Mesenchymal stem cell (in vitro differentiated cells and primary cell): ENCODE data around the gene MRGPRE.
A peak's percentile ranks its signal among the peaks of the same experiment; 100 is the strongest.

Experiments used
- DNase-seq: peaks from one replicate; pipeline ENCODE4 v3.0.0-alpha.2; 2013
- H2AFZ ChIP-seq: one replicate; pipeline ENCODE4 v1.6.1; 2013; ENCODE audit warnings: low read depth, mild to moderate bottlenecking, control low read depth, inconsistent platforms, low read length, moderate library complexity
- H2AK5ac ChIP-seq: 2 replicates; pipeline ENCODE4 v1.6.1; 2013; ENCODE audit warnings: low read length, moderate library complexity, mild to moderate bottlenecking, inconsistent platforms; ENCODE audit not compliant: severe bottlenecking
- H2BK120ac ChIP-seq: one replicate; pipeline ENCODE4 v1.6.1; 2013; ENCODE audit warnings: low read depth, mild to moderate bottlenecking, inconsistent platforms, low read length, moderate library complexity
- H2BK12ac ChIP-seq, 2 experiments: one replicate each; pipeline ENCODE4 v1.6.1; 2013; ENCODE audit warnings: inconsistent platforms in 2 of 2, low read length in 2 of 2, mild to moderate bottlenecking in 2 of 2, moderate library complexity in 2 of 2, control low read depth in 1 of 2
- H2BK15ac ChIP-seq: one replicate; pipeline ENCODE4 v1.6.1; 2013; ENCODE audit warnings: mild to moderate bottlenecking, low read depth, inconsistent platforms; ENCODE audit not compliant: poor library complexity, severe bottlenecking
- H2BK5ac ChIP-seq: 2 replicates; pipeline ENCODE4 v1.6.1; 2013; ENCODE audit warnings: low read depth, mild to moderate bottlenecking, low read length, control low read depth, inconsistent platforms; ENCODE audit not compliant: poor library complexity, severe bottlenecking
- H3K14ac ChIP-seq, 2 experiments: one replicate each; pipeline ENCODE4 v1.6.1; 2013; ENCODE audit warnings: inconsistent platforms in 2 of 2, low read length in 2 of 2, control low read depth in 1 of 2, mild to moderate bottlenecking in 1 of 2, moderate library complexity in 1 of 2
- H3K18ac ChIP-seq, 2 experiments: one replicate each; pipeline ENCODE4 v1.6.1; 2013; ENCODE audit warnings: inconsistent platforms in 2 of 2, low read length in 2 of 2, control low read depth in 1 of 2, low read depth in 1 of 2, mild to moderate bottlenecking in 1 of 2
- H3K23ac ChIP-seq, 2 experiments: one replicate each; pipeline ENCODE4 v1.6.1; 2013; ENCODE audit warnings: inconsistent platforms in 2 of 2, low read length in 2 of 2, mild to moderate bottlenecking in 2 of 2, moderate library complexity in 2 of 2, control low read depth in 1 of 2
- H3K27ac ChIP-seq: 2 replicates; pipeline ENCODE4 v1.5.1; 2013; ENCODE audit warnings: mild to moderate bottlenecking, moderate library complexity, low read length, control low read depth, inconsistent platforms; ENCODE audit not compliant: poor library complexity, severe bottlenecking
- H3K27me3 ChIP-seq, 2 experiments: 2 replicates each; pipeline versions ENCODE4 v1.6.1 to v1.7.0; 2013; ENCODE audit warnings: low read length in 2 of 2, mild to moderate bottlenecking in 2 of 2, moderate library complexity in 2 of 2, control low read depth in 1 of 2, inconsistent platforms in 1 of 2; ENCODE audit not compliant: control insufficient read depth in 1 of 2, insufficient read depth in 1 of 2
- H3K36me3 ChIP-seq, 2 experiments: 2 replicates each; pipeline versions ENCODE4 v1.6.1 to v1.7.0; 2013; ENCODE audit warnings: low read length in 2 of 2, control low read depth in 1 of 2, inconsistent platforms in 1 of 2, low read depth in 1 of 2, mild to moderate bottlenecking in 1 of 2; ENCODE audit not compliant: insufficient read depth in 2 of 2, control insufficient read depth in 1 of 2
- H3K4ac ChIP-seq, 2 experiments: one replicate each; pipeline ENCODE4 v1.6.1; 2013; ENCODE audit warnings: inconsistent platforms in 2 of 2, low read length in 2 of 2, mild to moderate bottlenecking in 2 of 2, moderate library complexity in 2 of 2, control low read depth in 1 of 2, low read depth in 1 of 2
- H3K4me1 ChIP-seq: 2 replicates; pipeline ENCODE4 v1.6.1; 2013; ENCODE audit warnings: low read depth, low read length, control low read depth; ENCODE audit not compliant: control insufficient read depth, insufficient read depth
- H3K4me2 ChIP-seq: 2 replicates; pipeline ENCODE4 v1.6.1; 2013; ENCODE audit warnings: low read length, mild to moderate bottlenecking, inconsistent platforms; ENCODE audit not compliant: poor library complexity, severe bottlenecking
- H3K4me3 ChIP-seq, 2 experiments: 2 replicates each; pipeline versions ENCODE4 v1.5.1 to v1.7.0; 2013; ENCODE audit warnings: low read length in 2 of 2, mild to moderate bottlenecking in 2 of 2, control low read depth in 1 of 2, low read depth in 1 of 2; ENCODE audit not compliant: insufficient read depth in 1 of 2
- H3K79me1 ChIP-seq: replicated peaks from 2 replicates; pipeline ENCODE4 v1.6.1; 2013; ENCODE audit warnings: mild to moderate bottlenecking, control low read depth, low read length, inconsistent platforms; ENCODE audit not compliant: poor library complexity, severe bottlenecking
- H3K9ac ChIP-seq: 2 replicates; pipeline ENCODE4 v1.7.0; 2013; ENCODE audit warnings: mild to moderate bottlenecking, low read length, moderate library complexity
- H3K9me3 ChIP-seq: 2 replicates; pipeline ENCODE4 v1.7.0; 2013; ENCODE audit warnings: mild to moderate bottlenecking, low read length; ENCODE audit not compliant: control insufficient read depth
- H4K8ac ChIP-seq: one replicate; pipeline ENCODE4 v1.6.1; 2013; ENCODE audit warnings: inconsistent platforms, mild to moderate bottlenecking, low read length, moderate library complexity
- H4K91ac ChIP-seq: one replicate; pipeline ENCODE4 v1.6.1; 2013; ENCODE audit warnings: mild to moderate bottlenecking, low read length, inconsistent platforms
- WGBS: methylation state at CpG from one replicate; pipeline ENCODE4 v1.1.7; 2013; ENCODE audit warnings: mixed read lengths; 5-methylcytosine and 5-hydroxymethylcytosine counted together

Gene MRGPRE

GRCh38 chr11:3180869-3181268, 51.3 kb downstream of the MRGPRE start:
- Histone ChIP-seq H4K91ac (no peak overlapping the region), H3K4me2 (no peak overlapping the region), H4K8ac (no peak overlapping the region), H3K79me1 (no peaks in the 10 kb centered on the region), H3K4ac (no peak overlapping the region), H2BK12ac (no peak overlapping the region), H2BK120ac (no peak overlapping the region), H3K14ac (no peak overlapping the region), H3K4me1 (no peaks in the 10 kb centered on the region), H3K9ac (no peak overlapping the region), H3K36me3 (no peaks in the 10 kb centered on the region), H3K27me3 (peaks cover 10 to 26% of the 10 kb centered on the region in 2 experiments), H3K23ac (no peak overlapping the region), H3K18ac (no peak overlapping the region), H2BK15ac (no peak overlapping the region), H2BK5ac (no peak overlapping the region), H3K27ac (no peak overlapping the region), H3K4me3 (no peak overlapping the region), H3K9me3 (peaks cover 16% of the 10 kb centered on the region), H2AFZ (no peak overlapping the region), H2AK5ac (no peak overlapping the region)
- 84% methylated on average over 5 of the region's 5 CpGs for WGBS
- DNase-seq, result no peak

- Histone ChIP-seq H3K14ac (no peak overlapping the region), H2BK120ac (no peak overlapping the region), H2AFZ (no peak overlapping the region), H3K4me2 (no peak overlapping the region), H3K4me1 (no peaks in the 10 kb centered on the region), H3K9ac (no peak overlapping the region), H4K91ac (no peak overlapping the region), H3K27me3 (peaks cover under 1 to 18% of the 10 kb centered on the region in 2 experiments), H2BK15ac (no peak overlapping the region), H3K18ac (no peak overlapping the region), H2BK12ac (no peak overlapping the region), H3K4ac (no peak overlapping the region), H4K8ac (no peak overlapping the region), H3K36me3 (no peaks in the 10 kb centered on the region), H3K9me3 (peaks cover 21% of the 10 kb centered on the region), H3K23ac (no peak overlapping the region), H2BK5ac (no peak overlapping the region), H3K79me1 (no peaks in the 10 kb centered on the region), H2AK5ac (no peak overlapping the region), H3K4me3 (no peak overlapping the region), H3K27ac (no peak overlapping the region)
- peak; percentile 61 for DNase-seq
- WGBS, result 56% methylated on average over 2 of the region's 2 CpGs
These were observed 53.9 kb downstream of the MRGPRE start for GRCh38 chr11:3178349-3178748.

- H3K36me3 ChIP-seq, result no peaks in the 10 kb centered on the region
- H3K4me3 ChIP-seq, result no peak overlapping the region
- no peak overlapping the region for H3K23ac ChIP-seq
- no peak overlapping the region for H2AK5ac ChIP-seq
- H3K4ac ChIP-seq, result no peak overlapping the region
- no peak overlapping the region for H4K8ac ChIP-seq
- 72% methylated on average over 2 of the region's 2 CpGs for WGBS
- H3K4me2 ChIP-seq, result no peak overlapping the region
- H2BK5ac ChIP-seq, result no peak overlapping the region
- no peak overlapping the region for H2AFZ ChIP-seq
- H3K9ac ChIP-seq, result no peak overlapping the region
- no peak overlapping the region for H3K27ac ChIP-seq
- no peaks in the 10 kb centered on the region for H3K4me1 ChIP-seq
- H2BK15ac ChIP-seq, result no peak overlapping the region
- no peak overlapping the region for H2BK120ac ChIP-seq
- H3K79me1 ChIP-seq, result no peaks in the 10 kb centered on the region
- DNase-seq, result peak; percentile 64
- H4K91ac ChIP-seq, result no peak overlapping the region
- H2BK12ac ChIP-seq, result no peak overlapping the region
- no peak overlapping the region for H3K18ac ChIP-seq
- peaks cover 21% of the 10 kb centered on the region for H3K9me3 ChIP-seq
- no peak overlapping the region for H3K14ac ChIP-seq
- peaks cover 0 to 18% of the 10 kb centered on the region in 2 experiments for H3K27me3 ChIP-seq
These were observed 54.3 kb downstream of the MRGPRE start for GRCh38 chr11:3177931-3178330.
